ENCODE data around the gene GLP2R.
A peak's percentile ranks its signal among the peaks of the same experiment; 100 is the strongest.
"Not testable (repeated sequence)": the region's sequence is repeated elsewhere in the genome, so short reads cannot be mapped to it uniquely, and the experiment has no call there.

The GLP2R gene

GRCh38 chr17:9918804-9919352, 93.2 kb downstream of the GLP2R start:
- ChIA-PET POLR2A (no interaction called here), CTCF (interaction anchor here (1.0 to 3.2 kb wide), 2 partner anchors 10 to 20 kb away, joined by 3 to 11 read pairs; no protein-coding TSS in a partner anchor)
- no peak for DNase-seq (ENCODE audit: low read depth, low spot score)

GRCh38 chr17:9921216-9921615, 95.5 kb downstream of the GLP2R start:
- CTCF ChIA-PET: interaction anchor here (1.1 kb wide), 1 partner anchor 38 kb away, joined by 4 read pairs; no protein-coding TSS in a partner anchor
- H3K4me3 ChIP-seq (ENCODE audit: low read depth, low read length); DNase-seq (ENCODE audit: low read depth, low spot score); POLR2A ChIA-PET: not testable (repeated sequence)

More at GRCh38 chr17:9918804-9919352, 93.2 kb downstream of the GLP2R start:
- H3K4me3 ChIP-seq (ENCODE audit: low read depth, low read length): no peak overlapping the region
- TF ChIP-seq CTCF (IDR thresholded peaks at IDR 0.05; ENCODE audit: insufficient read depth, low read length, missing control alignments): no peak

- CTCF ChIA-PET: interaction anchor here (4.3 to 7.3 kb wide), 3 partner anchors 13 to 695 kb away, joined by 31 to 124 read pairs (median 38); no protein-coding TSS in a partner anchor
- TF ChIP-seq CTCF (IDR thresholded peaks at IDR 0.05; ENCODE audit: insufficient read depth, low read length, missing control alignments): no peak
- POLR2A ChIA-PET: no interaction called here
- no peak for DNase-seq (ENCODE audit: low read depth, low spot score)
- no peak overlapping the region for H3K4me3 ChIP-seq (ENCODE audit: low read depth, low read length)
Measured at GRCh38 chr17:9922012-9922848, 96.5 kb downstream of the GLP2R start.

- DNase-seq (ENCODE audit: low read depth, low spot score): no peak
- ChIA-PET POLR2A (interaction anchor here (0.6 kb wide), 1 partner anchor 11 kb away, joined by 3 read pairs; no protein-coding TSS in a partner anchor), CTCF (interaction anchor here (0.8 to 7.3 kb wide), 22 partner anchors 8 to 693 kb away, joined by 3 to 124 read pairs (median 4); no protein-coding TSS in a partner anchor)
- peak; percentile 61 for TF ChIP-seq CTCF (IDR thresholded peaks at IDR 0.05; ENCODE audit: insufficient read depth, low read length, missing control alignments)
- no peak overlapping the region for H3K4me3 ChIP-seq (ENCODE audit: low read depth, low read length)
Measured at GRCh38 chr17:9924735-9925191, 99.0 kb downstream of the GLP2R start.

GRCh38 chr17:9925457-9925856, 99.7 kb downstream of the GLP2R start:
- CTCF ChIA-PET: interaction anchor here (0.6 to 7.3 kb wide), 19 partner anchors 10 to 705 kb away, joined by 3 to 124 read pairs (median 4); no protein-coding TSS in a partner anchor
- no peak overlapping the region for H3K4me3 ChIP-seq (ENCODE audit: low read depth, low read length)
- POLR2A ChIA-PET: no interaction called here
- no peak for DNase-seq (ENCODE audit: low read depth, low spot score)
- TF ChIP-seq CTCF (IDR thresholded peaks at IDR 0.05; ENCODE audit: insufficient read depth, low read length, missing control alignments): no peak

- no peak for TF ChIP-seq CTCF (IDR thresholded peaks at IDR 0.05; ENCODE audit: insufficient read depth, low read length, missing control alignments)
Measured at GRCh38 chr17:9926150-9926804, 100.6 kb downstream of the GLP2R start.

More at GRCh38 chr17:9926150-9926804, 100.6 kb downstream of the GLP2R start:
- no peak for DNase-seq (ENCODE audit: low read depth, low spot score)
- CTCF ChIA-PET: interaction anchor here (0.9 to 7.3 kb wide), 11 partner anchors 9 to 704 kb away, joined by 3 to 124 read pairs (median 4); no protein-coding TSS in a partner anchor
- no peak overlapping the region for H3K4me3 ChIP-seq (ENCODE audit: low read depth, low read length)
- POLR2A ChIA-PET: no interaction called here

All from AG04449 (cell line).